HG03039 (cell line): Measurements from ENCODE around the gene FUZ.
"Not testable (repeated sequence)": the region's sequence is repeated elsewhere in the genome, so short reads cannot be mapped to it uniquely, and the experiment has no call there.

Experiments
- ATAC-seq: cut with Tn5 transposase; IDR thresholded peaks from one replicate; pipeline ENCODE4 v1.9.1; 2021; ENCODE audit warnings: mild to moderate bottlenecking, moderate library complexity; ENCODE audit not compliant: unreplicated experiment

Gene FUZ

GRCh38 chr19:49833599-49833998 is 20.5 kb upstream of the FUZ start:
- no peak for ATAC-seq

GRCh38 chr19:49832556-49832955 is 19.5 kb upstream of the FUZ start:
- ATAC-seq, result no peak

- ATAC-seq, result no peak
These were observed 18.5 kb upstream of the FUZ start for GRCh38 chr19:49831592-49831991.

GRCh38 chr19:49830766-49831165 is 17.7 kb upstream of the FUZ start:
- ATAC-seq, result no peak

- ATAC-seq, result no peak
These were observed 16.6 kb upstream of the FUZ start for GRCh38 chr19:49829721-49830120.

GRCh38 chr19:49829200-49829599 is 16.1 kb upstream of the FUZ start:
- no peak for ATAC-seq

- ATAC-seq, result no peak
These were observed 13.9 kb upstream of the FUZ start for GRCh38 chr19:49827034-49827433.

GRCh38 chr19:49824662-49825061 is 11.6 kb upstream of the FUZ start:
- no peak for ATAC-seq

GRCh38 chr19:49823472-49823871 is 10.4 kb upstream of the FUZ start:
- ATAC-seq, result no peak

- no peak for ATAC-seq
These were observed 7.0 kb upstream of the FUZ start for GRCh38 chr19:49820125-49820524.

- ATAC-seq, result not testable (repeated sequence)
These were observed 6.5 kb upstream of the FUZ start for GRCh38 chr19:49819452-49820115.

- no peak for ATAC-seq
These were observed 5.7 kb upstream of the FUZ start for GRCh38 chr19:49818649-49819370.

GRCh38 chr19:49817964-49818648 is 5.0 kb upstream of the FUZ start, which contains the start of gene MED25:
TSS of gene MED25 (plus strand) at chr19:49818289. CDS start at chr19:49818342, 53 bp downstream.
- peak; percentile 62 for ATAC-seq

GRCh38 chr19:49816590-49816989 is 3.5 kb upstream of the FUZ start:
- no peak for ATAC-seq

- no peak for ATAC-seq
These were observed 918 bp upstream of the FUZ start for GRCh38 chr19:49814010-49814409.

GRCh38 chr19:49812452-49812996 is 568 bp downstream of the FUZ start:
- ATAC-seq, result no peak

GRCh38 chr19:49811328-49811727 is 1.8 kb downstream of the FUZ start:
- no peak for ATAC-seq

GRCh38 chr19:49809941-49810389 is 3.1 kb downstream of the FUZ start:
- ATAC-seq, result no peak

- no peak for ATAC-seq
These were observed 3.7 kb downstream of the FUZ start for GRCh38 chr19:49809160-49809940.

GRCh38 chr19:49808711-49809159 is 4.4 kb downstream of the FUZ start:
- ATAC-seq, result no peak
